GM23338 (cell line): ENCODE data around the gene ADAMTS14. TPM values are rescaled to one million over a fixed set of nuclear protein-coding genes. Genes with fewer than 3 reads are reported as not detected.

ENCODE experiments used
- ATAC-seq: fragments of 200-7000 bp; cut with Tn5 transposase; 3 replicates; pipeline ENCODE4 v1.9.1; 2020
- DNase-seq: peaks from one replicate; pipeline ENCODE4 v3.0.0-alpha.2; 2015; ENCODE audit warnings: low spot score
- H2AFZ ChIP-seq: fragments of 200-600 bp; sonication (generic); 2 replicates; pipeline ENCODE4 v1.8.0; 2016; ENCODE audit warnings: antibody characterized with exemption, mild to moderate bottlenecking, moderate library complexity
- H3F3A ChIP-seq: fragments of 200-600 bp; sonication (generic); replicated peaks from 2 replicates; pipeline ENCODE4 v1.8.0; 2017; ENCODE audit warnings: antibody characterized with exemption, mixed run types, low read depth
- H3K27ac ChIP-seq: fragments of 200-600 bp; sonication (generic); 2 replicates; pipeline ENCODE4 v1.6.1; 2016; ENCODE audit warnings: low read depth
- H3K27me3 ChIP-seq: fragments of 200-600 bp; sonication (generic); 2 replicates; pipeline ENCODE4 v1.8.0; 2016; ENCODE audit warnings: mild to moderate bottlenecking, mixed run types, moderate library complexity; ENCODE audit not compliant: insufficient read depth
- H3K36me3 ChIP-seq: fragments of 200-600 bp; sonication (generic); 2 replicates; pipeline ENCODE4 v1.8.0; 2016; ENCODE audit warnings: mild to moderate bottlenecking; ENCODE audit not compliant: insufficient read depth
- H3K4me1 ChIP-seq: fragments of 200-600 bp; sonication (generic); 2 replicates; pipeline ENCODE4 v1.8.0; 2016; ENCODE audit warnings: mild to moderate bottlenecking, moderate library complexity; ENCODE audit not compliant: insufficient read depth
- H3K4me2 ChIP-seq: fragments of 200-600 bp; sonication (generic); 2 replicates; pipeline ENCODE4 v1.7.1; 2017; ENCODE audit warnings: mixed run types
- H3K4me3 ChIP-seq: fragments of 200-600 bp; sonication (generic); 2 replicates; pipeline ENCODE4 v1.6.1; 2016; ENCODE audit warnings: mixed run types
- H3K79me2 ChIP-seq: fragments of 200-600 bp; sonication (generic); replicated peaks from 2 replicates; pipeline ENCODE4 v1.8.0; 2017; ENCODE audit warnings: mild to moderate bottlenecking; ENCODE audit not compliant: insufficient read depth
- H3K9me2 ChIP-seq: fragments of 200-600 bp; sonication (generic); 2 replicates; pipeline ENCODE4 v1.8.0; 2017; ENCODE audit not compliant: insufficient read depth
- H4K20me1 ChIP-seq: fragments of 200-600 bp; sonication (generic); replicated peaks from 2 replicates; pipeline ENCODE4 v1.8.0; 2017; ENCODE audit warnings: mild to moderate bottlenecking; ENCODE audit not compliant: insufficient read depth
- H3K27ac Mint-ChIP-seq: 2 replicates; pipeline ENCODE4 v1.8.0; 2020; ENCODE audit warnings: inconsistent platforms, mild to moderate bottlenecking, moderate library complexity, mixed read lengths
- H3K27me3 Mint-ChIP-seq: 3 replicates; pipeline ENCODE4 v1.8.0; 2022; ENCODE audit warnings: low read depth, mild to moderate bottlenecking, moderate library complexity, mixed read lengths, inconsistent platforms; ENCODE audit not compliant: insufficient read depth, poor library complexity
- H3K36me3 Mint-ChIP-seq: 3 replicates; pipeline ENCODE4 v1.8.0; 2021; ENCODE audit warnings: low read depth, mild to moderate bottlenecking, inconsistent platforms, moderate library complexity, mixed read lengths
- H3K4me1 Mint-ChIP-seq: 3 replicates; pipeline ENCODE4 v1.8.0; 2020; ENCODE audit warnings: mild to moderate bottlenecking, inconsistent platforms, mixed read lengths
- H3K4me3 Mint-ChIP-seq: 3 replicates; pipeline ENCODE4 v1.8.0; 2021; ENCODE audit warnings: moderate library complexity, mild to moderate bottlenecking, inconsistent platforms, mixed read lengths
- H3K9me3 Mint-ChIP-seq: 3 replicates; pipeline ENCODE4 v1.8.0; 2020; ENCODE audit warnings: moderate library complexity, mild to moderate bottlenecking, inconsistent platforms, mixed read lengths
- CREB1 ChIP-seq: fragments of 250-450 bp; sonication (Bioruptor Pico); IDR thresholded peaks from 2 replicates; pipeline ENCODE4 v1.5.0; 2020; ENCODE audit warnings: low read depth, mild to moderate bottlenecking, moderate library complexity
- ETS1 ChIP-seq: IDR thresholded peaks from 2 replicates; pipeline ENCODE4 v1.6.1; 2016; ENCODE audit warnings: antibody characterized with exemption
- EZH2 ChIP-seq: fragments of 200-600 bp; sonication (generic); IDR thresholded peaks from one replicate; pipeline ENCODE4 v1.8.0; 2017; ENCODE audit warnings: antibody characterized with exemption, mild to moderate bottlenecking, low read depth; ENCODE audit not compliant: unreplicated experiment
- EZH2phosphoT487 ChIP-seq: fragments of 200-600 bp; sonication (generic); IDR thresholded peaks from one replicate; pipeline ENCODE4 v1.8.1; 2018; ENCODE audit warnings: antibody characterized with exemption; ENCODE audit not compliant: unreplicated experiment
- JUNB ChIP-seq: IDR thresholded peaks from one replicate; pipeline ENCODE4 v1.6.1; 2016; ENCODE audit warnings: antibody characterized with exemption; ENCODE audit not compliant: unreplicated experiment
- NANOG ChIP-seq: IDR thresholded peaks from 2 replicates; pipeline ENCODE4 v1.6.1; 2016; ENCODE audit warnings: antibody characterized with exemption, borderline replicate concordance
- POLR2AphosphoS5 ChIP-seq: IDR thresholded peaks from 2 replicates; pipeline ENCODE4 v1.6.1; 2016; ENCODE audit warnings: antibody characterized with exemption, low read depth
- STAT1 ChIP-seq: IDR thresholded peaks from one replicate; pipeline ENCODE4 v1.6.1; 2016; ENCODE audit warnings: antibody characterized with exemption; ENCODE audit not compliant: unreplicated experiment
- ZNF114 ChIP-seq: fragments of 250-450 bp; sonication (Bioruptor Pico); IDR thresholded peaks from 2 replicates; pipeline ENCODE4 v1.5.0; 2020; ENCODE audit warnings: mild to moderate bottlenecking, moderate library complexity
- ZNF331 ChIP-seq: fragments of 250-450 bp; sonication (Bioruptor Pico); IDR thresholded peaks from 2 replicates; pipeline ENCODE4 v1.5.0; 2020; ENCODE audit warnings: low read depth, mild to moderate bottlenecking, moderate library complexity
- ZNF462 ChIP-seq: fragments of 250-450 bp; sonication (Bioruptor Pico); IDR thresholded peaks from 2 replicates; pipeline ENCODE4 v1.5.0; 2020; ENCODE audit warnings: mild to moderate bottlenecking, moderate library complexity
- polyA plus RNA-seq: library from polyadenylated mRNA; unstranded; fragments of >200 nt; fragmentation: Nextera tagmentation; extraction: Ambion mirVana; gene quantifications from 2 replicates; pipeline ENCODE4 v1.2.1, GENCODE V29; 2016
- total RNA-seq: library from RNA; depleted of rRNA; stranded (reverse); fragments of >200 nt; shearing (Covaris generic); gene quantifications from 2 replicates; pipeline ENCODE4 v1.2.3, GENCODE V29; 2014

Gene ADAMTS14
- total and polyA plus RNA-seq, 2 experiments from 2014 or later, result 1.9 to 2.1 TPM

GRCh38 chr10:70738761-70739121 is 66.4 kb downstream of the ADAMTS14 start (continued):
- TF ChIP-seq ZNF462 (no peak), ZNF114 (CRISPR knock-in tag) (no peak), NANOG (no peak), ETS1 (no peak), EZH2 (no peak)

- Mint-ChIP-seq H3K36me3 (no peaks in the 10 kb centered on the region), H3K27ac (no peak overlapping the region), H3K9me3 (no peaks in the 10 kb centered on the region), H3K4me1 (peaks cover 4% of the 10 kb centered on the region; the same call in 2 of the 3 replicates), H3K4me3 (no peak overlapping the region), H3K27me3 (peaks cover 5% of the 10 kb centered on the region)
- no peaks in the 10 kb centered on the region for H3K36me3 ChIP-seq
- no peaks in the 10 kb centered on the region for H3K4me1 ChIP-seq
- H3K4me3 ChIP-seq, result no peak overlapping the region
- no peak for DNase-seq
- no peak overlapping the region for H3K27ac ChIP-seq
- no peak for ATAC-seq
- H2AFZ ChIP-seq, result no peak overlapping the region
- H3F3A ChIP-seq, result no peaks in the 10 kb centered on the region
- H4K20me1 ChIP-seq, result no peaks in the 10 kb centered on the region
- H3K27me3 ChIP-seq, result no peaks in the 10 kb centered on the region
- no peak overlapping the region for H3K4me2 ChIP-seq
- no peaks in the 10 kb centered on the region for H3K9me2 ChIP-seq
- no peaks in the 10 kb centered on the region for H3K79me2 ChIP-seq
- TF ChIP-seq EZH2 (no peak), ZNF331 (CRISPR knock-in tag) (no peak), ZNF114 (CRISPR knock-in tag) (no peak), STAT1 (no peak), JUNB (no peak), NANOG (no peak), EZH2phosphoT487 (no peak), POLR2AphosphoS5 (no peak), CREB1 (no peak)
Observed at GRCh38 chr10:70740406-70741288, 68.3 kb downstream of the ADAMTS14 start.
